ENCODE results near the gene ALOX15. TPM values are rescaled to one million over a fixed set of nuclear protein-coding genes. Genes with fewer than 3 reads are reported as not detected.
"Not testable (repeated sequence)": the region's sequence is repeated elsewhere in the genome, so short reads cannot be mapped to it uniquely, and the experiment has no call there.

Gene ALOX15
- total RNA-seq, 2 experiments from 2014 or later = 0.18 to 0.25 TPM

- no peaks in the 10 kb centered on the region for H3K36me3 Mint-ChIP-seq
- H3K27me3 Mint-ChIP-seq = peaks cover 7% of the 10 kb centered on the region
- no peaks in the 10 kb centered on the region for H3K9me3 Mint-ChIP-seq
- no peak overlapping the region for H3K4me3 Mint-ChIP-seq
- H3K4me1 Mint-ChIP-seq = peaks cover 3% of the 10 kb centered on the region
- no peak overlapping the region for H3K27ac Mint-ChIP-seq
- no peak for DNase-seq
Observed at GRCh38 chr17:4596636-4597380, 44.7 kb downstream of the ALOX15 start.

DNA sequence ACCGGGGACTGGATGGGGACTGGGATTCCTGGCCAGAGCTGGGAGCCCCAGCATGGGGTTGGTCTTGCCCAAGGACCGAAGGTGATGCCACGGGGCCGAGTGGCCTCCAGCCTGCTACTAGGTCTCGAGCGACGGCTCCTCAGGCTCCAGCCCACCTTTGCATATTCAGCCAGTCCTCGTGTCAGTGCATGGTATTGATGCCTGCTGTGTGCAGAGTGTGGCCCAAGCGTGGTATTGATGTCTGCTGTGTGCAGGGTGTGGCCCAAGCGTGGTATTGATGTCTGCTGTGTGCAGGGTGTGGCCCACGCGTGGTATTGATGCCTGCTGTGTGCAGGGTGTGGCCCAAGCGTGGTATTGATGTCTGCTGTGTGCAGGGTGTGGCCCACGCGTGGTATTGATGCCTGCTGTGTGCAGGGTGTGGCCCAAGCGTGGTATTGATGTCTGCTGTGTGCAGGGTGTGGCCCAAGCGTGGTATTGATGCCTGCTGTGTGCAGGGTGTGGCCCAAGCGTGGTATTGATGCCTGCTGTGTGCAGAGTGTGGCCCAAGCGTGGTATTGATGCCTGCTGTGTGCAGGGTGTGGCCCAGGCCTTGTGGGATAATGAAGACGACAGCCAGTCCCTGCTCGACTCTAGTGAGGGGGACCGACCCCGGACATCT lies 45.7 kb downstream of the ALOX15 start:
- H3K9me3 Mint-ChIP-seq, DNase-seq, H3K27ac Mint-ChIP-seq, H3K4me3 Mint-ChIP-seq, H3K27me3 Mint-ChIP-seq, H3K36me3 Mint-ChIP-seq, H3K4me1 Mint-ChIP-seq: not testable (repeated sequence)

GRCh38 chr17:4594931-4595684 lies 46.4 kb downstream of the ALOX15 start:
- peak; percentile 68 for DNase-seq
- peaks cover 3% of the 10 kb centered on the region for H3K4me1 Mint-ChIP-seq
- H3K36me3 Mint-ChIP-seq = no peaks in the 10 kb centered on the region
- no peak overlapping the region for H3K27ac Mint-ChIP-seq
- peaks cover 7% of the 10 kb centered on the region for H3K27me3 Mint-ChIP-seq
- no peaks in the 10 kb centered on the region for H3K9me3 Mint-ChIP-seq
- H3K4me3 Mint-ChIP-seq = no peak overlapping the region

GRCh38 chr17:4594406-4594805 lies 47.1 kb downstream of the ALOX15 start:
- no peaks in the 10 kb centered on the region for H3K9me3 Mint-ChIP-seq
- H3K27me3 Mint-ChIP-seq = peaks cover 7% of the 10 kb centered on the region
- no peak for DNase-seq
- no peaks in the 10 kb centered on the region for H3K36me3 Mint-ChIP-seq
- H3K27ac Mint-ChIP-seq = no peak overlapping the region
- no peak overlapping the region for H3K4me3 Mint-ChIP-seq
- peaks cover 3% of the 10 kb centered on the region for H3K4me1 Mint-ChIP-seq

DNA sequence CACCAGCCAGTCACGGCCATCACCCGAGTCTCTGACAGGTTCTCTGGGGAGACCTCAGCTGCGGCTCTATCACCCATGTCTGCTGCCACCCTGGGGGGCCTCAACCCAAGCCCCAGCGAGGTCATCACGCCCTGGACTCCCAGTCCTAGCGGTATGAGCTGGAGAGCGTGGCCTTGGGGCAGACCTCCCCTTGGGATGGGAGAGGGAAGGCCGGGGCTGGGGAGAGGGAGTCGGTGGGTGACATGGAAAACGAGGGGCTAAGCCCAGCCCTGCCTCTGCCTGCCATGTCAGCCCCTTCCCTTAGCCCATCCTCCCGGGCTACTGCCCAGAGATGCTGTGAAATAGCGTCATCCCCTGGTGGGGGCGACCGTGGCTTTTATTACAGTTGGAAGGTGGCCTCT lies 48.5 kb downstream of the ALOX15 start:
- H3K9me3 Mint-ChIP-seq = no peaks in the 10 kb centered on the region
- H3K4me3 Mint-ChIP-seq = no peak overlapping the region
- H3K36me3 Mint-ChIP-seq = no peaks in the 10 kb centered on the region
- peaks cover 3% of the 10 kb centered on the region for H3K4me1 Mint-ChIP-seq
- peaks cover 7% of the 10 kb centered on the region for H3K27me3 Mint-ChIP-seq
- no peak for DNase-seq
- H3K27ac Mint-ChIP-seq = no peak overlapping the region

DNA sequence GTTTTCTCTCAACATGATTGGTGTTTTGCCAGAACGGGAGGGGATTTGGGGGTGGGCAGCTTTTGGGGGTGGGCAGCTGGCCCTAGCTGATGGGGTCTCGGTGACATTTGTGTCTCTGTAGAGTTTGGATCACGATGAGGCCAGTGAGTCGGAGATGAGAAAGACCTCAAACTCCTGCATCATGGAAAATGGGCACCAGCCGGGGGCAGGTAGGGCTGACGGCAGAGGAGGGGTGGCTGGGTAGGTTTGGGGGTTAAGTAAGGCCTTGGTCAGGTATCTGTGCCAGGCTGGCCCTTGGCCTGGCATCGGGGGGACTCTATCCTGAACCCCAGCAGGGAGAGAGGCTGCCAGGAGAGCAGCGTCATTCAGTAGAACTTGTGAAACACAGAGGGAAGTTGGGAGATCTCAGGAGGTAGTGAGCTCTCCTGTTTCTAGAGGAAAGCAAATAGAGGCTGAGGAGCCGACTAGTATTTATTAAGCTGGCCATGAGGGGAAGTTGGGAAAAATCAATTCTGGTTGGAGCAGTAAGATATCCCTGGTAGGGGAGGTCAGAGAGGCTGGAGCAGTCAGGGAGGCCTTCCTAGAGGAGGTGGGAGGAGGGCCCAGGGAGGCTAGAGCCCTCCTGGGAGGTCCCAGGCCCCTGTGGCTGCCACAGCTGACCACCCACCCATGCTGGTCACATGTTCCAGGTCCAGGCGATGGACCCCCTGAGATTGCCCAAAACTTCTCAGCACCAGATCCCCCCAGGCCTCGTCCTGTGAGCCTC lies 49.1 kb downstream of the ALOX15 start:
- H3K27ac Mint-ChIP-seq = no peak overlapping the region
- no peaks in the 10 kb centered on the region for H3K9me3 Mint-ChIP-seq
- H3K4me3 Mint-ChIP-seq = no peak overlapping the region
- H3K4me1 Mint-ChIP-seq = peaks cover 3% of the 10 kb centered on the region
- H3K27me3 Mint-ChIP-seq = peaks cover 7% of the 10 kb centered on the region
- no peaks in the 10 kb centered on the region for H3K36me3 Mint-ChIP-seq
- DNase-seq = no peak

GRCh38 chr17:4591529-4591928 lies 49.9 kb downstream of the ALOX15 start:
- no peak overlapping the region for H3K27ac Mint-ChIP-seq
- peaks cover 3% of the 10 kb centered on the region for H3K4me1 Mint-ChIP-seq
- no peaks in the 10 kb centered on the region for H3K9me3 Mint-ChIP-seq

GRCh38 chr17:4590981-4591453 lies 50.5 kb downstream of the ALOX15 start:
- H3K27me3 Mint-ChIP-seq = peaks cover 13% of the 10 kb centered on the region
- no peaks in the 10 kb centered on the region for H3K9me3 Mint-ChIP-seq
- H3K4me3 Mint-ChIP-seq = no peak overlapping the region
- H3K36me3 Mint-ChIP-seq = no peaks in the 10 kb centered on the region
- DNase-seq = no peak
- H3K27ac Mint-ChIP-seq = no peak overlapping the region
- peaks cover 3% of the 10 kb centered on the region for H3K4me1 Mint-ChIP-seq

More at GRCh38 chr17:4591529-4591928, 49.9 kb downstream of the ALOX15 start:
- peaks cover 8% of the 10 kb centered on the region for H3K27me3 Mint-ChIP-seq
- H3K4me3 Mint-ChIP-seq = no peak overlapping the region
- DNase-seq = no peak
- H3K36me3 Mint-ChIP-seq = no peaks in the 10 kb centered on the region

DNA sequence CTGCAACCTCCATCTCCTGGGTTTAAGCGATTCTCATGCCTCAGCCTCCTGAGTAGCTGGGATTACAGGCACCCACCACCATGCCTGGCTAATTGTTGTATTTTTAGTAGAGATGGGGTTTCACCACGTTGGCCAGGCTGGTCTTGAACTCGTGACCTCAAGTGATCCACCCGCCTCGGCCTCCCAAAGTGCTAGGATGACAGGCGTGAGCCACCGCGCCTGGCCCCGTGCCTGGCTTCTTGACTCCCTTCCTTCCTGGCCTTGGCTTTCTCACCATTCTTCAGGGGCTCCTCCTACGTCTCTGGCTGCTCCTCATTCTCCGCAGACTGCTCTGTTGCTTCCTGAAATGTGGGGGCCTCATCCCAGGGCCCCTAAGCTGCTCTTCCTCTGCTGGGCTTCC lies 51.4 kb downstream of the ALOX15 start:
- not testable (repeated sequence) for DNase-seq, H3K9me3 Mint-ChIP-seq, H3K36me3 Mint-ChIP-seq, H3K4me1 Mint-ChIP-seq, H3K27ac Mint-ChIP-seq, H3K4me3 Mint-ChIP-seq
- peaks cover 20% of the 10 kb centered on the region for H3K27me3 Mint-ChIP-seq

DNA sequence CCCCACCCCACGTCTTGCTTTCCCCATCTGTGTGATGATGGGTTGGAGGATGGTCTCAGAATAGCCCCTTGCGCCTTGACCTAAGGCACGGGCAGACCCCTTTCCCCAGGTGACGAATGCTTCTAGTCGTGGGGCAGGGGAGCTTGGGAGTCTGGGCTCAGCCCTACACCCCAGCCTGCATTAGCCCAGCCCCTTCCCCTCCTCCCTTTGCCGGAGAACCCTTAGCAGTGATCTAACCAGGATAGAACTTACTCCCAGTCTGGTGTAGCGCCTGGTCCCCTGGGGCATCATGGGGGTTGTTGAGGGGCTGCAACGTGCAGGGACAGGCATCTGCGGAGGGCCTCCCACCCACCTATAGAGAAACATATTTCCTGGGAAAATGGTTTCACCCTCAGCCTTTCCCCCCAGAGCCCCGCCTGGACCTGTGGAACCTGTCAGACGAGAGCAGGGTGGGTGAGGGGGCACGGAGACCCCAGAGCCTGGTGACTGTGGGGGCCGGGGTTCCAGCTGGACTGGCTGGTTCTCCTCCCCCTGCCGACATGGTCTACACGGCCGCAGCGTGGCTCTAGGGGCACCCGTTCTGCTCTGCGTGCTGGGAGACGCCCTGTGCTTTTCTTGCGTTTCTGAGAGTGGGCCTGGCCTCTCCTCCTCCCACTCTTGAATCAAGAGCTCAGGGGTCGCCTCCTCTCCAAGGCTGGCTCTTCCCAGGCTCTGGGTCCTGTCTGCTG lies 52.4 kb downstream of the ALOX15 start:
- Mint-ChIP-seq H3K9me3 (no peaks in the 10 kb centered on the region), H3K27ac (no peak overlapping the region), H3K36me3 (no peaks in the 10 kb centered on the region)

GRCh38 chr17:4588391-4588790 lies 53.1 kb downstream of the ALOX15 start:
- no peak for DNase-seq
- Mint-ChIP-seq H3K4me3 (no peak overlapping the region), H3K4me1 (peaks cover 4% of the 10 kb centered on the region), H3K9me3 (no peaks in the 10 kb centered on the region), H3K36me3 (no peaks in the 10 kb centered on the region), H3K27me3 (peaks cover 23% of the 10 kb centered on the region), H3K27ac (no peak overlapping the region)

More for the DNA sequence above, 52.4 kb downstream of the ALOX15 start:
- H3K4me1 Mint-ChIP-seq = no peaks in the 10 kb centered on the region
- H3K27me3 Mint-ChIP-seq = peaks cover 20% of the 10 kb centered on the region
- no peak overlapping the region for H3K4me3 Mint-ChIP-seq
- DNase-seq = no peak

- Mint-ChIP-seq H3K4me3 (no peak overlapping the region), H3K27ac (no peak overlapping the region), H3K4me1 (peaks cover 4% of the 10 kb centered on the region), H3K36me3 (no peaks in the 10 kb centered on the region), H3K27me3 (peaks cover 29% of the 10 kb centered on the region), H3K9me3 (no peaks in the 10 kb centered on the region)
- DNase-seq = no peak
Observed at GRCh38 chr17:4587803-4588202, 53.7 kb downstream of the ALOX15 start.

GRCh38 chr17:4587195-4587594 lies 54.3 kb downstream of the ALOX15 start:
- no peaks in the 10 kb centered on the region for H3K9me3 Mint-ChIP-seq
- H3K4me1 Mint-ChIP-seq = peaks cover 4% of the 10 kb centered on the region
- H3K36me3 Mint-ChIP-seq = no peaks in the 10 kb centered on the region
- H3K27ac Mint-ChIP-seq = no peak overlapping the region
- no peak overlapping the region for H3K4me3 Mint-ChIP-seq
- no peak for DNase-seq
- H3K27me3 Mint-ChIP-seq = peaks cover 34% of the 10 kb centered on the region

- peaks cover 4% of the 10 kb centered on the region for H3K4me1 Mint-ChIP-seq
- no peaks in the 10 kb centered on the region for H3K36me3 Mint-ChIP-seq
- H3K27me3 Mint-ChIP-seq = peaks cover 45% of the 10 kb centered on the region
- H3K27ac Mint-ChIP-seq = no peak overlapping the region
- no peaks in the 10 kb centered on the region for H3K9me3 Mint-ChIP-seq
- no peak for DNase-seq
- no peak overlapping the region for H3K4me3 Mint-ChIP-seq
Observed at GRCh38 chr17:4586043-4586442, 55.4 kb downstream of the ALOX15 start.

Measured in activated naive CD8-positive, alpha-beta T cell treated with anti-CD3 and anti-CD28 coated beads for 36 hours (primary cell).